GM23248 (cell line): ENCODE results near the gene HECTD2.

Experiments
- EZH2 ChIP-seq: fragments of 200-600 bp; sonication (generic); IDR thresholded peaks from 2 replicates; pipeline ENCODE4 v1.6.1; 2018; ENCODE audit warnings: antibody characterized with exemption, mild to moderate bottlenecking; ENCODE audit not compliant: insufficient read depth, poor library complexity, severe bottlenecking
- EZH2phosphoT487 ChIP-seq: fragments of 200-600 bp; sonication (generic); IDR thresholded peaks from 2 replicates; pipeline ENCODE4 v1.6.1; 2018; ENCODE audit warnings: antibody characterized with exemption, moderate library complexity, mild to moderate bottlenecking, low read depth; ENCODE audit not compliant: insufficient read depth

GRCh38 chr10:91389636-91390512, 20.3 kb upstream of the HECTD2 start:
- TF ChIP-seq EZH2phosphoT487 (no peak), EZH2 (no peak)
